GM12872 (cell line): ENCODE measurements around the gene TUBA1B.

ENCODE experiments used
- TF ChIP-seq, protein P1 (sequence below): IDR thresholded peaks from 3 replicates; pipeline ENCODE4 v1.5.1; 2011; ENCODE audit warnings: low read depth, mild to moderate bottlenecking, low read length, moderate library complexity; ENCODE audit not compliant: insufficient read depth

Gene TUBA1B

DNA sequence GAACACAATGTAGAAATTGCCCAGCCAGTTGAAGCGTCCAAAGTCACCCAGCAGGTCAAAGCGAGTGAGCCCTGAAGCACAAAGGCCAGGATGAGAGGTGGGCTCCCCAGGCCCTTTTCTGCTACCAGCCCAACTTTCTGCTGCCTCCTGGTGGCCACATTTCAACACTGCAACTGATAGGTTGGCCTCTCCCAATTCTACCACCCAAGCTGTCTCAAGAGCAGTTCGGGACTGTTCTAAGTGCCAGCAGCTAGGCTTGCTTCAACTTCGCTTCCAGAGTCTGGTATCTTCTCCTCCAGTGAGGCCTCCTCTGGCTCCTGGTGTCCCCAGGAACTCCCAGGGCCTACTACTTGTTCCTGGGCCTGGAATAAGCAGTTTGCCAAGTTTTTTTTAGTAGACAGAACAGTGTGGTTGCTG, 33.2 kb downstream of the TUBA1B start:
- TF ChIP-seq, protein P1, sequence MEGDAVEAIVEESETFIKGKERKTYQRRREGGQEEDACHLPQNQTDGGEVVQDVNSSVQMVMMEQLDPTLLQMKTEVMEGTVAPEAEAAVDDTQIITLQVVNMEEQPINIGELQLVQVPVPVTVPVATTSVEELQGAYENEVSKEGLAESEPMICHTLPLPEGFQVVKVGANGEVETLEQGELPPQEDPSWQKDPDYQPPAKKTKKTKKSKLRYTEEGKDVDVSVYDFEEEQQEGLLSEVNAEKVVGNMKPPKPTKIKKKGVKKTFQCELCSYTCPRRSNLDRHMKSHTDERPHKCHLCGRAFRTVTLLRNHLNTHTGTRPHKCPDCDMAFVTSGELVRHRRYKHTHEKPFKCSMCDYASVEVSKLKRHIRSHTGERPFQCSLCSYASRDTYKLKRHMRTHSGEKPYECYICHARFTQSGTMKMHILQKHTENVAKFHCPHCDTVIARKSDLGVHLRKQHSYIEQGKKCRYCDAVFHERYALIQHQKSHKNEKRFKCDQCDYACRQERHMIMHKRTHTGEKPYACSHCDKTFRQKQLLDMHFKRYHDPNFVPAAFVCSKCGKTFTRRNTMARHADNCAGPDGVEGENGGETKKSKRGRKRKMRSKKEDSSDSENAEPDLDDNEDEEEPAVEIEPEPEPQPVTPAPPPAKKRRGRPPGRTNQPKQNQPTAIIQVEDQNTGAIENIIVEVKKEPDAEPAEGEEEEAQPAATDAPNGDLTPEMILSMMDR = peak; percentile 97

DNA sequence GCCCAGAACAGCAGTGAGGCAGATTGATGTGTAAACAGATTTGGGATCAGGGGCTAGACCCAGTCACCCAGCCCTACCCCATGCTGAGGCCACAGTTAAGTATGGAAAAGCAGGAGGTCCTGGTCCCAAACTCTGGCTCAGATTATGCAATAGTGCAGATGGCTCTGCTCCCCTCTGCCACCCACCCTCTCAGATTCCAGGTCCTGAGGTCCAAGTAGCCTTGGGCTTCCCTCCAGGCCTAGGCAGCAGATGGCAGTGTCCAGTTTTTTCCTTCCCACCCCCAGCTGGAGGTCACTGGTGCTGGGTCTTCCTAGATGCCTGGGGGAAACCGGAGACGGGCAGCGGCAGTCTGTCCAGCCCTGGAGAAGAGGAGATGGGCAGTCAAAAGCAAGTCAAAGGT, 33.8 kb downstream of the TUBA1B start:
- TF ChIP-seq, protein P1 = no peak

DNA sequence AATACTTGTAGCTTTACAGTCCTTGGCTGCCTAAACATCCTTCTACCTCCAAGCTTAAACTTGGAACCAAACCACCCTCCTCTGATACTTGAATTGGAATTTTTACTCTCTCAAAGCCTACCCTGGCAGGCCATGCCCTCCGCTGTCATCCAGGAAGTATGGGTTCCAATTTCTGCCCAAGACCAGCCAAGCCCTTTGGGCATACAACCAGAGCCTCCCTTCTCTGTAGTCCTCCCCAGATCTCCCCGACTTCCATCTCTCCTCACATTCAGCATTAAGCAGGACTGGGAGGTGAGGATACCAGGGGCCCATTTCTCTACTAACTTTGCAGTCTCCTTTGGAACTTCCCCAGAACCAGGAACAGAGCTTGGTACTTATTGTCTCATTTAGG, 36.2 kb downstream of the TUBA1B start:
- TF ChIP-seq, protein P1 = no peak

DNA sequence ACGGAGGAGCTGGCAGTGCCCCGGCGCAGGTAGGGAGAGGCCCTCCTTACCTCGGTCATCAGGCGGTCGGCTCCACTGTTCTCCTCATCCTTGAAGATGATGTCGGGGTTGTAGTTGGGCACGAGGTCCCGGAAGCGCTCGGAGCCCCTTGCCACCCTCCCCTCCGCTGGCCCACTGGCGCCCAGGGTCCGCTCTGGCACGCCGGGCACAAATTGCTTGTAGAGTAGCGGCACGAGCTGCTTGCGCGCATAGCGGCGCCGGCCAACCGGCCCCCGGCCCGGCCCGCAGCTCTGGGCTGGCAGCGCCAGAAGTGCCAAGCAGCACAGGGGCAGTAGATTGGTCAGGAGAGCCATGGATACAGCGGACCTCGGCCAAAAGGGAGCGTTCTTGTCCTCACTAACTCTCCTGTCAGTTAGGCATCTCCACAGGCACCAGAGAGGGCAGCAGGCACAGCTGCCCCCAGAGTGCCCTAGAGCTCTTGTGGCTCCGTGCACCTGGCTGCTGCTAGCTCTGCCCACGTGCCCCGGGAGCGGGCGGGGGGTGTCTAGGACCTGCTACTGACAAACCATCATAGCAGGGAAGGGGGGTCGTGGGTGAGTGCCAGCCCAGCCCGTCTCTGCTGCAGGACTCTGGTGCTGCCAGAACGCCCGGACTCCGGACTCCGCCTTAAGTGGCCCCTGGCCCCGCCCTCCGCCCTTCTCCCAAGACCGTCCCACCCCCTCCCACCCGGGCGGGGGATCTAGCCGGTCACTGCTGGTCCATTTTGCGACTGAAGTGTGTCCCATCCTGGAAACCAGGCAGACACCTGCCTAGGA, 36.8 kb downstream of the TUBA1B start, which contains the start of gene DHH:
DHH (minus strand) TSS at position 642 of the 815 bp plus-strand sequence; CDS start at position 353, 289 bp downstream.
- TF ChIP-seq, protein P1 = no peak

DNA sequence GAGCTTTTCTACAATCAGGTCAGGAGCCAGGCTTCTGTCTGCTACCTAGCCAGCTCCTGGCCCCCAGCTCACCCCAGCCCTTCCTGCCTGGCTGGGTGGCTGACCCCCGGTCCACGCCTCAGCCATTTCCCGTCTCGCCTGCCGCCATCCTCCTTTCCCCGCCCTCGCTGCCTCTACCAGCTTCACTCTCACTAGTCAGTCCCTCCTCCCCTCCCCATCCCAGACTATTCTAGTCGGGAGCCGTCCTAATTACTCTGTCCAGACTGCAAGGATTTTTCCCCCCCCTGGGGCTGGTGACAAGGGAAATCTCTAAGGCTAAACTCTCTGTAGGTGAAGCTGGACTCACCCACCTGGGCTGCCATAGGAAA, 37.4 kb downstream of the TUBA1B start:
- TF ChIP-seq, protein P1 = no peak

DNA sequence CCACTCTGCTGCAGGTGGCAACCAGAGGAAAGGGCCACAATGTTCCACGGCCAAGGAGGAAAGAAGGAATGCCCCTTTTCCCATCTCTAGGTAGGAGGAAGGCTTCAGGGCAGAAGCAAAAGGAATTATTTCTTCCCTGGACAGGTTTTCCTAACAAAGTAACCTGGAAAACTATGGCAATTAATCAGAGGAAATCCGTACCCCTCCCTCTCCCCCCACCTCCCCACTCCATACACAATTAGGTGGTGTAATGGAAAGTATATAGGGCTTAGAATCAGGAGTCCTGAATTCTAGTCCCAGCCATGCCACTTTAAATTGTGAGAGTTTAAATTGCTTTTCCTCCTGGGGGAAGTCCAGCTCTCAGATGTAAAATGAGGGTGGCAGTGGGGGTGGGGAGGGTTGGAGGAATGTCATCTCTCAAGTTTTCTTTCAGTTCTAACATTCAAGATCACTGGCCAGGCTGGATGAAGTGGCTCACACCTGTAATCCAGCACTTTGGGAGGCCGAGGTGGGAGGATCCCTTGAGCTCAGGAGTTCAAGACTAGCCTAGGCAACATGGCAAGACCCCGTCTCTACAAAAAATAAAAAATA, 38.3 kb downstream of the TUBA1B start:
- TF ChIP-seq, protein P1 = no peak

DNA sequence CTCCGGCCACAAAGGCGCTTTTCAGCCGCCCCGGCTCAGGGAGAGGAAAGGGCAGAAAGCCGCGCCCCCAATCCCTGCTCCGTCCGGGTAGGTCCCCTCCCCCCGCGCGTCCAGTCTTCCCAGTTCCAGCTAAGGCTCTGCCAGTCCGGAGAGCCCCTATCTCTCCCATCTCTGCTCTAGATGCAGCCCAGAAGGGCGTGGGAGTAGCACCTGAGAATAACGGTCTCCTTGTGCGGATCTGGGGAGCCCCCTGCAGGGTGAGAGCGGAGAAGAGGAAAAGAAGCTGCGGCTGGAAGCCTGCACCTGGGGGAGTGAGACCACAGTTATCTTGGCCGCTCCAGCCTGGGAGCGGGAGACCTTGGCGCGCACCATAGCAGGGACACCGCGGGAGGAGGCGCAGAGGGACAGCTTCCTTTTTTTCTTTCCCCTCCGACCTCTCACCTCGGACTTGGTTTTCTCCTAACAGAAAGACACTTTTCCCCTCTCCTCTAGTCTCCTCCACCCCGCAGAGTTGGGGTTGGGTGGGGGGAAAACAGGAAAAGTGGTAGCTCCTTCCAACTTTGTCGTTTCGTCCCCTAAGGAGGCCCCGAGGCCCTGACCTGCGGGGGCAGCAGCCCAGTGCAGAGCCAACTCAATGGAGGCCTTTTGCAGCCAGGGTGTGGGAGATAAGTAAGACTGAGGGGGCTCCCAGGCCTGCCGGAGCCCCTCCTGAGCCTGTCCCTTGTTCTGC, 38.9 kb downstream of the TUBA1B start:
- TF ChIP-seq, protein P1 = peak; percentile 64
